ENCODE data around the gene ARHGEF17.

- no peak for TF ChIP-seq CTCF (conservative IDR thresholded peaks at IDR 0.05 in 1 of 2, IDR thresholded peaks at IDR 0.05 in 1 of 2; ENCODE audit: extremely low read depth in 1 of 2, insufficient read depth in 1 of 2, low read depth in 1 of 2, low read length in 2 of 2)
- TF ChIP-seq EZH2 (IDR thresholded peaks at IDR 0.05; ENCODE audit: borderline replicate concordance, low read length) = no peak
Observed at GRCh38 chr11:73404506-73405145, 96.5 kb downstream of the ARHGEF17 start.

Measured in mammary epithelial cell (primary cell).